GM23338 (cell line): ENCODE results near the gene WRNIP1. TPM values are rescaled to one million over a fixed set of nuclear protein-coding genes. Genes with fewer than 3 reads are reported as not detected.

ENCODE experiments used
- ATAC-seq: fragments of 200-7000 bp; cut with Tn5 transposase; 3 replicates; pipeline ENCODE4 v1.9.1; 2020
- DNase-seq: peaks from one replicate; pipeline ENCODE4 v3.0.0-alpha.2; 2015; ENCODE audit warnings: low spot score
- H2AFZ ChIP-seq: fragments of 200-600 bp; sonication (generic); 2 replicates; pipeline ENCODE4 v1.8.0; 2016; ENCODE audit warnings: antibody characterized with exemption, mild to moderate bottlenecking, moderate library complexity
- H3F3A ChIP-seq: fragments of 200-600 bp; sonication (generic); replicated peaks from 2 replicates; pipeline ENCODE4 v1.8.0; 2017; ENCODE audit warnings: antibody characterized with exemption, mixed run types, low read depth
- H3K27ac ChIP-seq: fragments of 200-600 bp; sonication (generic); 2 replicates; pipeline ENCODE4 v1.6.1; 2016; ENCODE audit warnings: low read depth
- H3K27me3 ChIP-seq: fragments of 200-600 bp; sonication (generic); 2 replicates; pipeline ENCODE4 v1.8.0; 2016; ENCODE audit warnings: mild to moderate bottlenecking, mixed run types, moderate library complexity; ENCODE audit not compliant: insufficient read depth
- H3K36me3 ChIP-seq: fragments of 200-600 bp; sonication (generic); 2 replicates; pipeline ENCODE4 v1.8.0; 2016; ENCODE audit warnings: mild to moderate bottlenecking; ENCODE audit not compliant: insufficient read depth
- H3K4me1 ChIP-seq: fragments of 200-600 bp; sonication (generic); 2 replicates; pipeline ENCODE4 v1.8.0; 2016; ENCODE audit warnings: mild to moderate bottlenecking, moderate library complexity; ENCODE audit not compliant: insufficient read depth
- H3K4me2 ChIP-seq: fragments of 200-600 bp; sonication (generic); 2 replicates; pipeline ENCODE4 v1.7.1; 2017; ENCODE audit warnings: mixed run types
- H3K4me3 ChIP-seq: fragments of 200-600 bp; sonication (generic); 2 replicates; pipeline ENCODE4 v1.6.1; 2016; ENCODE audit warnings: mixed run types
- H3K79me2 ChIP-seq: fragments of 200-600 bp; sonication (generic); replicated peaks from 2 replicates; pipeline ENCODE4 v1.8.0; 2017; ENCODE audit warnings: mild to moderate bottlenecking; ENCODE audit not compliant: insufficient read depth
- H3K9me2 ChIP-seq: fragments of 200-600 bp; sonication (generic); 2 replicates; pipeline ENCODE4 v1.8.0; 2017; ENCODE audit not compliant: insufficient read depth
- H4K20me1 ChIP-seq: fragments of 200-600 bp; sonication (generic); replicated peaks from 2 replicates; pipeline ENCODE4 v1.8.0; 2017; ENCODE audit warnings: mild to moderate bottlenecking; ENCODE audit not compliant: insufficient read depth
- H3K27ac Mint-ChIP-seq: 2 replicates; pipeline ENCODE4 v1.8.0; 2020; ENCODE audit warnings: inconsistent platforms, mild to moderate bottlenecking, moderate library complexity, mixed read lengths
- H3K27me3 Mint-ChIP-seq: 3 replicates; pipeline ENCODE4 v1.8.0; 2022; ENCODE audit warnings: low read depth, mild to moderate bottlenecking, moderate library complexity, mixed read lengths, inconsistent platforms; ENCODE audit not compliant: insufficient read depth, poor library complexity
- H3K36me3 Mint-ChIP-seq: 3 replicates; pipeline ENCODE4 v1.8.0; 2021; ENCODE audit warnings: low read depth, mild to moderate bottlenecking, inconsistent platforms, moderate library complexity, mixed read lengths
- H3K4me1 Mint-ChIP-seq: 3 replicates; pipeline ENCODE4 v1.8.0; 2020; ENCODE audit warnings: mild to moderate bottlenecking, inconsistent platforms, mixed read lengths
- H3K4me3 Mint-ChIP-seq: 3 replicates; pipeline ENCODE4 v1.8.0; 2021; ENCODE audit warnings: moderate library complexity, mild to moderate bottlenecking, inconsistent platforms, mixed read lengths
- H3K9me3 Mint-ChIP-seq: 3 replicates; pipeline ENCODE4 v1.8.0; 2020; ENCODE audit warnings: moderate library complexity, mild to moderate bottlenecking, inconsistent platforms, mixed read lengths
- CTCF ChIP-seq, 2 experiments: fragments of 200-600 bp in 1 of 2; sonication (generic) in 1 of 2; conservative IDR thresholded peaks; 2 replicates each; pipeline versions ENCODE4 v1.5.1 to v1.6.1; 2016 to 2017; ENCODE audit warnings: antibody characterized with exemption in 2 of 2, low read depth in 2 of 2, mild to moderate bottlenecking in 2 of 2, moderate library complexity in 1 of 2
- ETS1 ChIP-seq: IDR thresholded peaks from 2 replicates; pipeline ENCODE4 v1.6.1; 2016; ENCODE audit warnings: antibody characterized with exemption
- EZH2 ChIP-seq: fragments of 200-600 bp; sonication (generic); IDR thresholded peaks from one replicate; pipeline ENCODE4 v1.8.0; 2017; ENCODE audit warnings: antibody characterized with exemption, mild to moderate bottlenecking, low read depth; ENCODE audit not compliant: unreplicated experiment
- NANOG ChIP-seq: IDR thresholded peaks from 2 replicates; pipeline ENCODE4 v1.6.1; 2016; ENCODE audit warnings: antibody characterized with exemption, borderline replicate concordance
- POLR2AphosphoS5 ChIP-seq: IDR thresholded peaks from 2 replicates; pipeline ENCODE4 v1.6.1; 2016; ENCODE audit warnings: antibody characterized with exemption, low read depth
- REST ChIP-seq: IDR thresholded peaks from one replicate; pipeline ENCODE4 v1.6.1; 2018; ENCODE audit warnings: antibody characterized with exemption; ENCODE audit not compliant: unreplicated experiment
- STAT1 ChIP-seq: IDR thresholded peaks from one replicate; pipeline ENCODE4 v1.6.1; 2016; ENCODE audit warnings: antibody characterized with exemption; ENCODE audit not compliant: unreplicated experiment
- ZNF114 ChIP-seq: fragments of 250-450 bp; sonication (Bioruptor Pico); IDR thresholded peaks from 2 replicates; pipeline ENCODE4 v1.5.0; 2020; ENCODE audit warnings: mild to moderate bottlenecking, moderate library complexity
- ZNF331 ChIP-seq: fragments of 250-450 bp; sonication (Bioruptor Pico); IDR thresholded peaks from 2 replicates; pipeline ENCODE4 v1.5.0; 2020; ENCODE audit warnings: low read depth, mild to moderate bottlenecking, moderate library complexity
- ZNF462 ChIP-seq: fragments of 250-450 bp; sonication (Bioruptor Pico); IDR thresholded peaks from 2 replicates; pipeline ENCODE4 v1.5.0; 2020; ENCODE audit warnings: mild to moderate bottlenecking, moderate library complexity
- polyA plus RNA-seq: library from polyadenylated mRNA; unstranded; fragments of >200 nt; fragmentation: Nextera tagmentation; extraction: Ambion mirVana; gene quantifications from 2 replicates; pipeline ENCODE4 v1.2.1, GENCODE V29; 2016
- total RNA-seq: library from RNA; depleted of rRNA; stranded (reverse); fragments of >200 nt; shearing (Covaris generic); gene quantifications from 2 replicates; pipeline ENCODE4 v1.2.3, GENCODE V29; 2014

Gene WRNIP1
- total and polyA plus RNA-seq, 2 experiments from 2014 or later = 27.6 to 66.0 TPM

- TF ChIP-seq CTCF (conservative IDR thresholded peaks at IDR 0.05; ENCODE audit: low read depth in 2 of 2) = no peak
- TF ChIP-seq NANOG = no peak
- TF ChIP-seq ETS1 = no peak
- no peak for TF ChIP-seq REST
- no peak for TF ChIP-seq EZH2
- TF ChIP-seq STAT1 = no peak
- no peak for TF ChIP-seq ZNF114 (CRISPR knock-in tag)
These were observed 48.1 kb upstream of the WRNIP1 start (continued) for GRCh38 chr6:2716936-2717700.

- no peak overlapping the region for H3K4me3 ChIP-seq
- no peaks in the 10 kb centered on the region for H3K27me3 Mint-ChIP-seq
- peaks cover 10% of the 10 kb centered on the region; the same call in 2 of the 3 replicates for H3K9me3 Mint-ChIP-seq
- no peak for TF ChIP-seq ZNF114 (CRISPR knock-in tag)
- no peak for TF ChIP-seq ZNF462
- no peak for TF ChIP-seq STAT1
- no peak for TF ChIP-seq POLR2AphosphoS5
- no peak for TF ChIP-seq ZNF331 (CRISPR knock-in tag)
These were observed 46.7 kb upstream of the WRNIP1 start for GRCh38 chr6:2718334-2719092.

More at GRCh38 chr6:2718334-2719092, 46.7 kb upstream of the WRNIP1 start:
- ATAC-seq (no peak), DNase-seq (no peak)
- no peaks in the 10 kb centered on the region for H3K27me3 ChIP-seq
- no peaks in the 10 kb centered on the region; the same call in 1 of the 2 replicates for H3K4me1 ChIP-seq
- Mint-ChIP-seq H3K4me3 (no peak overlapping the region), H3K27ac (no peak overlapping the region), H3K36me3 (peaks cover 15% of the 10 kb centered on the region), H3K4me1 (peaks cover 9% of the 10 kb centered on the region)
- H3K9me2 ChIP-seq = peaks cover 11% of the 10 kb centered on the region
- no peaks in the 10 kb centered on the region; the same call in 1 of the 2 replicates for H3K36me3 ChIP-seq
- no peaks in the 10 kb centered on the region for H3K79me2 ChIP-seq
- no peak overlapping the region for H2AFZ ChIP-seq
- no peak overlapping the region for H3K4me2 ChIP-seq
- no peak overlapping the region for H3K27ac ChIP-seq
- no peaks in the 10 kb centered on the region for H3F3A ChIP-seq
- H4K20me1 ChIP-seq = no peaks in the 10 kb centered on the region
